Measurements from ENCODE around the gene ELOVL2. TPM values are rescaled to one million over a fixed set of nuclear protein-coding genes. Genes with fewer than 3 reads are reported as not detected.
A peak's percentile ranks its signal among the peaks of the same experiment; 100 is the strongest.

Gene ELOVL2
- total and polyA plus RNA-seq, 2 experiments from 2014 or later: 13.6 to 20.8 TPM

DNA sequence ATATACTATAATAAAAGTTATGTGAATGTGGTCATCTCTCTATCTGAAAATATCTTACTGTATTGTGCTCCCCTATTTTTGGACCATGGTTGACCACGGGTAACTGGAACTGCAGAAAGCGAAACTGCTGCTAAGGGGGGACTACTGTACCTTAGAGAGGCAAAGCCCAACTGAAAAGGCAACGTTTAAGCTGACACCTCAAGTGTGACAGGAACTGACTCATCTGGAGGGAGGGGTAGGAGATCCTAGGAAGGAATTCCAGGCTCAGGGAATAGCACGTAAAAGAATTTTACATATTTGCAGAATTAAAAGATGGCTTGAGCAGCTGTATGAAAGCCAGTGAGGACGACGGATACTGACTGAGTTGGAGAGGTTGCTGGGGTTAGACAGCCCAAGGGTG is 34.8 kb downstream of the ELOVL2 start:
- Histone ChIP-seq H3K9me3 (ENCODE audit: low read depth) (no peaks in the 10 kb centered on the region), H3K79me2 (no peaks in the 10 kb centered on the region), H3K36me3 (replicated peaks; ENCODE audit: insufficient read depth, low read depth) (no peaks in the 10 kb centered on the region), H3K4me1 (ENCODE audit: insufficient read depth) (peaks cover 68% of the 10 kb centered on the region), H3K27ac (peak overlapping the region; percentile 75), H4K20me1 (ENCODE audit: insufficient read depth, poor library complexity, severe bottlenecking) (no peaks in the 10 kb centered on the region), H3K4me3 (no peak overlapping the region), H2AFZ (no peak overlapping the region), H3K27me3 (no peaks in the 10 kb centered on the region), H3K9me2 (replicated peaks; ENCODE audit: insufficient read depth) (no peaks in the 10 kb centered on the region), H3K4me2 (no peak overlapping the region)
- peak; percentile 31 for DNase-seq (ENCODE audit: low spot score)
- WGBS (ENCODE audit: low lambda C conversion rate, missing lambda C conversion rate): 66% methylated on average over 6 of the region's 6 CpGs
- TF ChIP-seq, protein P1, sequence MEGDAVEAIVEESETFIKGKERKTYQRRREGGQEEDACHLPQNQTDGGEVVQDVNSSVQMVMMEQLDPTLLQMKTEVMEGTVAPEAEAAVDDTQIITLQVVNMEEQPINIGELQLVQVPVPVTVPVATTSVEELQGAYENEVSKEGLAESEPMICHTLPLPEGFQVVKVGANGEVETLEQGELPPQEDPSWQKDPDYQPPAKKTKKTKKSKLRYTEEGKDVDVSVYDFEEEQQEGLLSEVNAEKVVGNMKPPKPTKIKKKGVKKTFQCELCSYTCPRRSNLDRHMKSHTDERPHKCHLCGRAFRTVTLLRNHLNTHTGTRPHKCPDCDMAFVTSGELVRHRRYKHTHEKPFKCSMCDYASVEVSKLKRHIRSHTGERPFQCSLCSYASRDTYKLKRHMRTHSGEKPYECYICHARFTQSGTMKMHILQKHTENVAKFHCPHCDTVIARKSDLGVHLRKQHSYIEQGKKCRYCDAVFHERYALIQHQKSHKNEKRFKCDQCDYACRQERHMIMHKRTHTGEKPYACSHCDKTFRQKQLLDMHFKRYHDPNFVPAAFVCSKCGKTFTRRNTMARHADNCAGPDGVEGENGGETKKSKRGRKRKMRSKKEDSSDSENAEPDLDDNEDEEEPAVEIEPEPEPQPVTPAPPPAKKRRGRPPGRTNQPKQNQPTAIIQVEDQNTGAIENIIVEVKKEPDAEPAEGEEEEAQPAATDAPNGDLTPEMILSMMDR (IDR thresholded peaks at IDR 0.05; ENCODE audit: poor library complexity): no peak
- TF ChIP-seq EZH2phosphoT487 (IDR thresholded peaks at IDR 0.05; ENCODE audit: low read depth, severe bottlenecking, unreplicated experiment): no peak
- TF ChIP-seq EZH2 (IDR thresholded peaks at IDR 0.05; ENCODE audit: borderline replicate concordance): no peak

DNA sequence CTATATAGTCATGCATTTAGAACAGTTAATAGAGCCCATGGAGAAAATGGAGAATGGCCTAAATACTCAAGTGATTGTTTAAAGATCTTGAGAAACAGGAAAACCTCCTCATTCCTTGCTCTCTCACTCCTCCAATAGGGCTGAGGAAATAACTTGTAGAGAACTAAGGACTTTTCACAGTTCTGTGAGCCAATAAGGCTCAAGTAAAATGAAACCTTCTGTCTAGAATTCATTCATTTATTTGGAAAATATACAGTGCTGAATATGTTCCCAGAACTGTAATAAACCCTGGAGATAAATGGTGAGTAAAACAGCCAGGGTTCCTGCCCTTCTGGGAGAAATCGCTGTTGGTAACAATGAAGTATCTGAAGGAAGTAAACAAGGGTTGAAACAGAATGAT is 35.3 kb downstream of the ELOVL2 start:
- Histone ChIP-seq H2AFZ (no peak overlapping the region), H3K36me3 (replicated peaks; ENCODE audit: insufficient read depth, low read depth) (no peaks in the 10 kb centered on the region), H3K9me3 (ENCODE audit: low read depth) (no peaks in the 10 kb centered on the region), H3K4me2 (peak overlapping the region; percentile 20), H3K79me2 (no peaks in the 10 kb centered on the region), H3K9me2 (replicated peaks; ENCODE audit: insufficient read depth) (no peaks in the 10 kb centered on the region), H3K27ac (peak overlapping the region; percentile 75), H3K27me3 (no peaks in the 10 kb centered on the region), H4K20me1 (ENCODE audit: insufficient read depth, poor library complexity, severe bottlenecking) (no peaks in the 10 kb centered on the region), H3K4me1 (ENCODE audit: insufficient read depth) (peaks cover 68% of the 10 kb centered on the region), H3K4me3 (no peak overlapping the region)
- WGBS (ENCODE audit: low lambda C conversion rate, missing lambda C conversion rate): 53% methylated on average over 1 of the region's 1 CpG
- no peak for DNase-seq (ENCODE audit: low spot score)
- TF ChIP-seq EZH2 (IDR thresholded peaks at IDR 0.05; ENCODE audit: borderline replicate concordance) (no peak), EZH2phosphoT487 (IDR thresholded peaks at IDR 0.05; ENCODE audit: low read depth, severe bottlenecking, unreplicated experiment) (no peak)
- TF ChIP-seq, protein P1 (IDR thresholded peaks at IDR 0.05; ENCODE audit: poor library complexity): no peak

DNA sequence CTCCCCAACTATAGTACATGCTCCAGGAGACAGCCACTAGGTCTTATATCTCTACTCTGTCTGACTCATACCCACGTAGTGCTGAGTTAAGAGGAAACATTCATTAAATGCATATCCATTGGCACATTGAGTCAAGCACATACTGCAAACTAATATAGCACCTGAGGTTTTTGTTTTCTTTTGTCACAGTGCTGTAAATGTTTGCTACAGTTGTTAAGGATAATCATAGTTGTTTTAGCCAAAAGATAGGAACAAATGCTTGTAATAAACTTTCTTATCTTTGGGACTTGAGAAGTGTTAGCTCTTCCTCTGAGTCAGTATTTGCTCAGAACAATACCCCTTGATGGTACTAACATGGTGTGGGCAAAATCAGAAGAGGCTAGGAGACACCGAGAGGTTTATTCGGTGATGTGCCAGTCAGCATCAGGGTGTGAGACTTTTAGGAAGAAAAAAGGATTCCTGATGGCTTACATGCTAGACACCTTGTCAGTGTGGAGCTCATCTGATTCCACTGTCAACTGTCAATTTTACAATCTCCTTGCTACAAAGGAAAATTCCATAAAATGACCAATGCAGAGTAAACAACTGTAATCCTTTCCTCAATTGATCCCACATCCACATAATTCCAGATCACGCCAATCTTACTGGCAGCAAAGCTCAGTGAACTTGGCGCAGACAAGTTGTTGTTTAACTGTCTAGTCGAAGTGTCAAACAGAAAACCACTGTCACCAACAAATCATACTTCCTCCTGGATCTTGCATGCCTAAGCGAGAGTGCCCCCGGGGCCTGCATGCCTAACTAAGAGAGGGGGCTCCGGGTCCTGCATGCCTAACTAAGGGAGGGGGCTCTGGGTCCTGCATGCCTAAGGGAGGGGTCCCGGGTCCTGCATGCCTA is 36.1 kb downstream of the ELOVL2 start:
- no peaks in the 10 kb centered on the region for H3K79me2 ChIP-seq
- H3K9me3 ChIP-seq (ENCODE audit: low read depth): no peaks in the 10 kb centered on the region
- H3K4me3 ChIP-seq: no peak overlapping the region
- no peaks in the 10 kb centered on the region for H3K27me3 ChIP-seq
- peak overlapping the region; percentile 75 for H3K27ac ChIP-seq
- peak overlapping the region; percentile 20 for H3K4me2 ChIP-seq
- no peak overlapping the region for H2AFZ ChIP-seq
- no peaks in the 10 kb centered on the region for H3K9me2 ChIP-seq (replicated peaks; ENCODE audit: insufficient read depth)
- WGBS (ENCODE audit: low lambda C conversion rate, missing lambda C conversion rate): 45% methylated on average over 10 of the region's 10 CpGs
- DNase-seq (ENCODE audit: low spot score): peak; percentile 57
- H3K36me3 ChIP-seq (replicated peaks; ENCODE audit: insufficient read depth, low read depth): no peaks in the 10 kb centered on the region
- H4K20me1 ChIP-seq (ENCODE audit: insufficient read depth, poor library complexity, severe bottlenecking): no peaks in the 10 kb centered on the region
- TF ChIP-seq, protein P1 (IDR thresholded peaks at IDR 0.05; ENCODE audit: poor library complexity): no peak
- TF ChIP-seq EZH2phosphoT487 (IDR thresholded peaks at IDR 0.05; ENCODE audit: low read depth, severe bottlenecking, unreplicated experiment) (no peak), EZH2 (IDR thresholded peaks at IDR 0.05; ENCODE audit: borderline replicate concordance) (no peak)
- H3K4me1 ChIP-seq (ENCODE audit: insufficient read depth): peaks cover 62% of the 10 kb centered on the region

Data from hepatocyte (in vitro differentiated cells).